GM18511 (cell line): ENCODE measurements around the gene ZSWIM8.
"Not testable (repeated sequence)": the region's sequence is repeated elsewhere in the genome, so short reads cannot be mapped to it uniquely, and the experiment has no call there.

Experiments
- ATAC-seq: cut with Tn5 transposase; IDR thresholded peaks from one replicate; pipeline ENCODE4 v1.9.1; 2021; ENCODE audit warnings: mild to moderate bottlenecking, moderate library complexity; ENCODE audit not compliant: unreplicated experiment

Gene ZSWIM8

GRCh38 chr10:73772281-73773151, 12.9 kb upstream of the ZSWIM8 start:
- peak; percentile 68 for ATAC-seq

- ATAC-seq = no peak
Measured at GRCh38 chr10:73773152-73773879, 12.1 kb upstream of the ZSWIM8 start.

GRCh38 chr10:73774637-73775036, 10.8 kb upstream of the ZSWIM8 start:
- no peak for ATAC-seq

GRCh38 chr10:73779018-73779417, 6.4 kb upstream of the ZSWIM8 start:
- ATAC-seq = no peak

GRCh38 chr10:73779539-73780197, 5.7 kb upstream of the ZSWIM8 start:
- no peak for ATAC-seq

GRCh38 chr10:73780301-73780700, 5.1 kb upstream of the ZSWIM8 start:
- no peak for ATAC-seq

- ATAC-seq = no peak
Measured at GRCh38 chr10:73780966-73781365, 4.4 kb upstream of the ZSWIM8 start.

- ATAC-seq = peak; percentile 12
Measured at GRCh38 chr10:73781548-73781878, 3.9 kb upstream of the ZSWIM8 start.

GRCh38 chr10:73781879-73782748, 3.3 kb upstream of the ZSWIM8 start, which contains the start of gene CHCHD1:
CHCHD1 (plus strand) TSS chr10:73782048; CDS start chr10:73782076, 28 bp downstream.
- peak; percentile 56 for ATAC-seq

GRCh38 chr10:73782749-73783085, 2.7 kb upstream of the ZSWIM8 start:
- ATAC-seq = no peak

- peak; percentile 23 for ATAC-seq
Measured at GRCh38 chr10:73785721-73786511, 510 bp downstream of the ZSWIM8 start.

- no peak for ATAC-seq
Measured at GRCh38 chr10:73786512-73786885, 1.1 kb downstream of the ZSWIM8 start.

- ATAC-seq = not testable (repeated sequence)
Measured at GRCh38 chr10:73787031-73787800, 1.8 kb downstream of the ZSWIM8 start.

- no peak for ATAC-seq
Measured at GRCh38 chr10:73788864-73789658, 3.7 kb downstream of the ZSWIM8 start.

- ATAC-seq = no peak
Measured at GRCh38 chr10:73789659-73790055, 4.3 kb downstream of the ZSWIM8 start.

- ATAC-seq = no peak
Measured at GRCh38 chr10:73790886-73791625, 5.7 kb downstream of the ZSWIM8 start.

GRCh38 chr10:73791871-73792400, 6.5 kb downstream of the ZSWIM8 start:
- ATAC-seq = no peak
